ENCODE results near the gene SPATA31D1. TPM values are rescaled to one million over a fixed set of nuclear protein-coding genes. Genes with fewer than 3 reads are reported as not detected.

The SPATA31D1 gene
- total and polyA plus RNA-seq, 2 donors (not counting 3 experiments of a cell fraction or from before 2014, with no cell fraction given) = not detected

DNA sequence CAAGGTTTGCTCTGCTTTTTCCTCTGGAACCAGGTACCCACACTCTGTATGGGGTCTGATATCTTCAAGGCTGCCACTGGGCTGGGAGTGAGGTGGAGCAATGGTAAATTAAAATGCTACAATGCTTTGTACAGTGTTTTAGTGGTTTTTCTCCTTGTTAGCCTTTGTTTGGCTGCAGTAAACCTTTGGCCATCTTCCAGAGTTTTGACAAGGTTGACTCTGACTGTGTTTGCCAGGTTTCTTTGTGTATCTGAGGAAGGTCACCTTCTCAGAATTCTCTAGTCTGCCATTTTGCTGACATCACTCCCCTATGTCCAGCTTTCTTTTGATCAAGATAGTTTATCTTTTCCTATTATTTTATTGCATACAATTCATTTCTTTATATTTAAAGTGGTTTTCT, 11.2 kb downstream of the SPATA31D1 start:
- ChIA-PET POLR2A (no interaction called here), CTCF (no interaction called here)
- dilution Hi-C loops (cut with MboI; ENCODE audit: extremely low pct_ligation_motif_present, low sequenced_read_pairs) = no loop called here

DNA sequence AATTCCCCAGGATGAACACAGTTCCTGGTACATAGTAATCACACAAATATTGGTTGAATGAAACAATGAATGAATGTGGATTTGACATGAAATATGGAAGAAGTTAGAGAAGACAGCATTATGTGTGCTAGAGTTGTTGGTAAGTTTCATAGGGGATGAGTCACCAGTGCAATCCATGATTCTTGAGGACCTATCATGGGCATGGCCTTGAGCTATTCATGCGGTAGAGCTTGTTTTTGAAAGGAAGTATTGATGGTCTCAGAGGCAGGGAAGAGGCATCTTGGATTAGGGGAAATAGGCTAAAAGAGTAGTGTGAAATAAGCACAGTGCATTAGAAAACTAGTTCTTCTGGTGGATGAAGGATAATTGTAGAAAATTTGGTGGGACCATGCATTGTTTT, 22.1 kb downstream of the SPATA31D1 start:
- POLR2A ChIA-PET = no interaction called here

More for the DNA sequence above, 11.2 kb downstream of the SPATA31D1 start:
- no peak overlapping the region for H3K4me3 ChIP-seq (replicated peaks in 1 of 3; ENCODE audit: insufficient read depth in 1 of 3, low read depth in 1 of 3, low read length in 3 of 3)
- intact Hi-C loops (cut with micrococcal nuclease) = no loop called here
- no peaks in the 10 kb centered on the region for H4K20me1 ChIP-seq (replicated peaks; ENCODE audit: control insufficient read depth, extremely low read depth, insufficient read depth, low read length)
- DNase-seq (ENCODE audit: low read depth, low spot score) (no peak), FAIRE-seq (no peak)
- no TSS peak for BruUV-seq (replicated peaks)
- no peaks in the 10 kb centered on the region for H3K79me2 ChIP-seq (ENCODE audit: control insufficient read depth, insufficient read depth, low read length)
- H2AFZ ChIP-seq (ENCODE audit: low read depth, low read length) = no peak overlapping the region
- H3K27me3 ChIP-seq (ENCODE audit: control insufficient read depth in 2 of 2, insufficient read depth in 2 of 2, low read length in 2 of 2) = no peaks in the 10 kb centered on the region
- H3K36me3 ChIP-seq (ENCODE audit: control insufficient read depth in 2 of 2, extremely low read depth in 1 of 2, insufficient read depth in 2 of 2, low read length in 2 of 2) = no peaks in the 10 kb centered on the region
- no peak overlapping the region for H3K27ac ChIP-seq (ENCODE audit: insufficient read depth, low read depth, low read length)
- no peaks in the 10 kb centered on the region for H3K4me1 ChIP-seq (ENCODE audit: control insufficient read depth, extremely low read depth, insufficient read depth, low read length)
- no peak overlapping the region for H3K9ac ChIP-seq (replicated peaks; ENCODE audit: extremely low read depth, insufficient read depth, low read length)
- H3K9me3 ChIP-seq (replicated peaks; ENCODE audit: control insufficient read depth, insufficient read depth, low read length) = no peaks in the 10 kb centered on the region
- TF ChIP-seq GATA2 (IDR thresholded peaks at IDR 0.05; ENCODE audit: insufficient read depth, insufficient read length, low read depth, low read length) (no peak), POLR2A (IDR thresholded peaks at IDR 0.05; ENCODE audit: low read depth, low read length) (no peak), FOS (IDR thresholded peaks at IDR 0.05; ENCODE audit: borderline replicate concordance, insufficient read depth, low read length) (no peak), MYC (IDR thresholded peaks at IDR 0.05; ENCODE audit: low read depth, low read length) (no peak)
- no peak overlapping the region for H3K4me2 ChIP-seq (ENCODE audit: insufficient read depth, low read length)
- no peaks in the 10 kb centered on the region for H3K9me1 ChIP-seq (replicated peaks; ENCODE audit: control insufficient read depth, extremely low read depth, insufficient read depth, low read length)

More for the DNA sequence above, 22.1 kb downstream of the SPATA31D1 start:
- no TSS peak for BruUV-seq (replicated peaks)
- H3K9me3 ChIP-seq (replicated peaks; ENCODE audit: control insufficient read depth, insufficient read depth, low read length) = no peaks in the 10 kb centered on the region
- DNase-seq (ENCODE audit: low read depth, low spot score) = no peak
- dilution Hi-C loops (cut with MboI; ENCODE audit: extremely low pct_ligation_motif_present, low sequenced_read_pairs) (no loop called here), intact Hi-C loops (cut with micrococcal nuclease) (no loop called here)
- H3K27me3 ChIP-seq (ENCODE audit: control insufficient read depth in 2 of 2, insufficient read depth in 2 of 2, low read length in 2 of 2) = no peaks in the 10 kb centered on the region
- CTCF ChIA-PET = no interaction called here
- H3K27ac ChIP-seq (ENCODE audit: insufficient read depth, low read depth, low read length) = no peak overlapping the region
- no peaks in the 10 kb centered on the region for H3K79me2 ChIP-seq (ENCODE audit: control insufficient read depth, insufficient read depth, low read length)
- no peaks in the 10 kb centered on the region for H3K36me3 ChIP-seq (ENCODE audit: control insufficient read depth in 2 of 2, extremely low read depth in 1 of 2, insufficient read depth in 2 of 2, low read length in 2 of 2)
- H2AFZ ChIP-seq (ENCODE audit: low read depth, low read length) = no peak overlapping the region
- no peak overlapping the region for H3K4me2 ChIP-seq (ENCODE audit: insufficient read depth, low read length)
- no peaks in the 10 kb centered on the region for H3K9me1 ChIP-seq (replicated peaks; ENCODE audit: control insufficient read depth, extremely low read depth, insufficient read depth, low read length)
- H3K4me1 ChIP-seq (ENCODE audit: control insufficient read depth, extremely low read depth, insufficient read depth, low read length) = no peaks in the 10 kb centered on the region
- no peak for FAIRE-seq
- H3K9ac ChIP-seq (replicated peaks; ENCODE audit: extremely low read depth, insufficient read depth, low read length) = no peak overlapping the region
- H3K4me3 ChIP-seq (replicated peaks in 1 of 3; ENCODE audit: insufficient read depth in 1 of 3, low read depth in 1 of 3, low read length in 3 of 3) = no peak overlapping the region
- H4K20me1 ChIP-seq (replicated peaks; ENCODE audit: control insufficient read depth, extremely low read depth, insufficient read depth, low read length) = no peaks in the 10 kb centered on the region
- TF ChIP-seq, protein P1, sequence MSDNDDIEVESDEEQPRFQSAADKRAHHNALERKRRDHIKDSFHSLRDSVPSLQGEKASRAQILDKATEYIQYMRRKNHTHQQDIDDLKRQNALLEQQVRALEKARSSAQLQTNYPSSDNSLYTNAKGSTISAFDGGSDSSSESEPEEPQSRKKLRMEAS (IDR thresholded peaks at IDR 0.05; ENCODE audit: insufficient read depth, insufficient read length) = no peak
- TF ChIP-seq POLR2AphosphoS5 (IDR thresholded peaks at IDR 0.05; ENCODE audit: insufficient read depth, low read depth, low read length) = no peak
- TF ChIP-seq GATA2 (IDR thresholded peaks at IDR 0.05; ENCODE audit: insufficient read depth, insufficient read length, low read depth, low read length) = no peak
- no peak for TF ChIP-seq JUN (IDR thresholded peaks at IDR 0.05; ENCODE audit: borderline replicate concordance, insufficient read depth, insufficient read length, low read depth)
- TF ChIP-seq MYC (IDR thresholded peaks at IDR 0.05; ENCODE audit: low read depth, low read length) = no peak
- TF ChIP-seq, protein P2, sequence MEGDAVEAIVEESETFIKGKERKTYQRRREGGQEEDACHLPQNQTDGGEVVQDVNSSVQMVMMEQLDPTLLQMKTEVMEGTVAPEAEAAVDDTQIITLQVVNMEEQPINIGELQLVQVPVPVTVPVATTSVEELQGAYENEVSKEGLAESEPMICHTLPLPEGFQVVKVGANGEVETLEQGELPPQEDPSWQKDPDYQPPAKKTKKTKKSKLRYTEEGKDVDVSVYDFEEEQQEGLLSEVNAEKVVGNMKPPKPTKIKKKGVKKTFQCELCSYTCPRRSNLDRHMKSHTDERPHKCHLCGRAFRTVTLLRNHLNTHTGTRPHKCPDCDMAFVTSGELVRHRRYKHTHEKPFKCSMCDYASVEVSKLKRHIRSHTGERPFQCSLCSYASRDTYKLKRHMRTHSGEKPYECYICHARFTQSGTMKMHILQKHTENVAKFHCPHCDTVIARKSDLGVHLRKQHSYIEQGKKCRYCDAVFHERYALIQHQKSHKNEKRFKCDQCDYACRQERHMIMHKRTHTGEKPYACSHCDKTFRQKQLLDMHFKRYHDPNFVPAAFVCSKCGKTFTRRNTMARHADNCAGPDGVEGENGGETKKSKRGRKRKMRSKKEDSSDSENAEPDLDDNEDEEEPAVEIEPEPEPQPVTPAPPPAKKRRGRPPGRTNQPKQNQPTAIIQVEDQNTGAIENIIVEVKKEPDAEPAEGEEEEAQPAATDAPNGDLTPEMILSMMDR (IDR thresholded peaks at IDR 0.05; ENCODE audit: extremely low read depth in 1 of 2, insufficient read depth in 1 of 2, low read depth in 1 of 2, low read length in 2 of 2) = no peak

Measured in endothelial cell of umbilical vein (primary cell).